Fibroblast of pulmonary artery (primary cell): ENCODE data around the gene TAPBPL.
A peak's percentile ranks its signal among the peaks of the same experiment; 100 is the strongest.
"Not testable (repeated sequence)": the region's sequence is repeated elsewhere in the genome, so short reads cannot be mapped to it uniquely, and the experiment has no call there.

Source experiments
- DNase-seq: peaks from one replicate; pipeline ENCODE4 v3.0.0-alpha.2; 2010; ENCODE audit warnings: low read depth
- H3K4me3 ChIP-seq: replicated peaks from 2 replicates; pipeline ENCODE4 v1.5.1; 2011; ENCODE audit warnings: low read depth, mild to moderate bottlenecking, control low read depth, low read length, moderate library complexity
- TF ChIP-seq, protein P1 (sequence below): IDR thresholded peaks from 2 replicates; pipeline ENCODE4 v1.5.1; 2011; ENCODE audit warnings: mild to moderate bottlenecking, control low read depth, low read length, inconsistent platforms; ENCODE audit errors: missing control alignments

The TAPBPL gene

GRCh38 chr12:6469609-6470374, 17.9 kb downstream of the TAPBPL start:
- DNase-seq, result no peak
- TF ChIP-seq, protein P1, sequence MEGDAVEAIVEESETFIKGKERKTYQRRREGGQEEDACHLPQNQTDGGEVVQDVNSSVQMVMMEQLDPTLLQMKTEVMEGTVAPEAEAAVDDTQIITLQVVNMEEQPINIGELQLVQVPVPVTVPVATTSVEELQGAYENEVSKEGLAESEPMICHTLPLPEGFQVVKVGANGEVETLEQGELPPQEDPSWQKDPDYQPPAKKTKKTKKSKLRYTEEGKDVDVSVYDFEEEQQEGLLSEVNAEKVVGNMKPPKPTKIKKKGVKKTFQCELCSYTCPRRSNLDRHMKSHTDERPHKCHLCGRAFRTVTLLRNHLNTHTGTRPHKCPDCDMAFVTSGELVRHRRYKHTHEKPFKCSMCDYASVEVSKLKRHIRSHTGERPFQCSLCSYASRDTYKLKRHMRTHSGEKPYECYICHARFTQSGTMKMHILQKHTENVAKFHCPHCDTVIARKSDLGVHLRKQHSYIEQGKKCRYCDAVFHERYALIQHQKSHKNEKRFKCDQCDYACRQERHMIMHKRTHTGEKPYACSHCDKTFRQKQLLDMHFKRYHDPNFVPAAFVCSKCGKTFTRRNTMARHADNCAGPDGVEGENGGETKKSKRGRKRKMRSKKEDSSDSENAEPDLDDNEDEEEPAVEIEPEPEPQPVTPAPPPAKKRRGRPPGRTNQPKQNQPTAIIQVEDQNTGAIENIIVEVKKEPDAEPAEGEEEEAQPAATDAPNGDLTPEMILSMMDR, result no peak
- H3K4me3 ChIP-seq, result peak overlapping the region; percentile 84

DNA sequence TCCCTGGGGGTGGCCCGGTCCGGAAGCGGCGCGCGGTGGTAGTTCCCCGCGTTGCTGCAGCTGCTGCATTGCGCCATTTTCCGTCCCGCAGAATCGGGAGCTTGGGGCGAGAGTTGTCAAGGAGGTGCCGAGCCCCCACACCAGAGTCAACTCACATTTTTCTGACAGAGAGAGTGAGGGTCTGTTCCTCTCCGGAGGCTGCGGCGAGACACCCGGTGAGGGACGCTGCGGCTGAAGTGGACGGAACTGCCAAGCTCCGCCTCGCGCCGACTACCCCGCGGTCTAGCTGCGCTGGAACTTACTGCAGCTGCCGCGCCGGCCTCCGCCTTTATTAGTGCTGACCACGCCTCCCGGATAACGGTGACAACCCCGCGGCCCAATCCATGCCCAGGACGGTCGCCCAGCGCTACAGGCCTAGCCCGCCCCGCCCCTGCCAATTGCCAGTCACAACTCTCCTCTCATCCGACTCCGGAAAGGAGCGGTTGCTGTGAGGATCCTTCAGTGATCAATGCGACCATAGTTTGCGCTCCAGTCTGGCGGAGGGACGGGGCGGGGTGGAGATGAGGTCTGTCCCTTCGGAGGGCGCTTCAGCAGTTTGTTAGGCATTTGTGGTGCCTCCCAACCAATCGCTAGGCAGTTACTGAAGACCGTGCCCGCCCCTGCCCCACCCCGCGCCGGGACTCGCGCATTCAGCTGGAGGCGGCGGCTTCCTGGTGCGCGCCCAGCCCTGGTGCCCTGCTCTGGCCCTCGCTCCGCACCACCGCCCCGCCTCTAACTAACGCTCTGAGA, 18.7 kb downstream of the TAPBPL start, which contains the start of gene VAMP1:
TSS of gene VAMP1 (minus strand) at position 303 of the 789 bp plus-strand sequence. CDS start at position 157, 146 bp downstream.
- DNase-seq, result peak; percentile 96
- H3K4me3 ChIP-seq, result peak within 1 kb of the TSS; percentile 84
- TF ChIP-seq, protein P1, result no peak

DNA sequence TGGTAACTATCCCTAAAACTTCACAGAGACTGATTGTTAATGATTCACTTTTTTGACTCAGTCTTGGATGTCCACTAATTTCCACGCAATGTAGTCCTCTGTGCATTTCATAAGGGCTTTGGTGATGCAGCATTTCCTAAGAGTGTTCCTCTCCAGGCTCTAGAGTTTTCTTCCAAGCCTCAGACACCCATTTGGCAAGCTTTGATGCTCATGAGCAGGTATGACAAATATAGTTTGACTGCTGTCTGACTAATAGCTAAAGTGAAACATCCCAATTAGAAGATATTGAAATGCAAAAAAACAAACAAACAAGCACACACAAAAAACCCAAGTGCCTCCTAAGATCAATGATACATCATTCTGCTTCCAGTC, 20.1 kb downstream of the TAPBPL start:
- no peak overlapping the region for H3K4me3 ChIP-seq
- TF ChIP-seq, protein P1, result no peak
- no peak for DNase-seq

- TF ChIP-seq, protein P1, result no peak
- no peak for DNase-seq
- H3K4me3 ChIP-seq, result no peak overlapping the region
Observed at GRCh38 chr12:6472491-6472890, 20.6 kb downstream of the TAPBPL start.

DNA sequence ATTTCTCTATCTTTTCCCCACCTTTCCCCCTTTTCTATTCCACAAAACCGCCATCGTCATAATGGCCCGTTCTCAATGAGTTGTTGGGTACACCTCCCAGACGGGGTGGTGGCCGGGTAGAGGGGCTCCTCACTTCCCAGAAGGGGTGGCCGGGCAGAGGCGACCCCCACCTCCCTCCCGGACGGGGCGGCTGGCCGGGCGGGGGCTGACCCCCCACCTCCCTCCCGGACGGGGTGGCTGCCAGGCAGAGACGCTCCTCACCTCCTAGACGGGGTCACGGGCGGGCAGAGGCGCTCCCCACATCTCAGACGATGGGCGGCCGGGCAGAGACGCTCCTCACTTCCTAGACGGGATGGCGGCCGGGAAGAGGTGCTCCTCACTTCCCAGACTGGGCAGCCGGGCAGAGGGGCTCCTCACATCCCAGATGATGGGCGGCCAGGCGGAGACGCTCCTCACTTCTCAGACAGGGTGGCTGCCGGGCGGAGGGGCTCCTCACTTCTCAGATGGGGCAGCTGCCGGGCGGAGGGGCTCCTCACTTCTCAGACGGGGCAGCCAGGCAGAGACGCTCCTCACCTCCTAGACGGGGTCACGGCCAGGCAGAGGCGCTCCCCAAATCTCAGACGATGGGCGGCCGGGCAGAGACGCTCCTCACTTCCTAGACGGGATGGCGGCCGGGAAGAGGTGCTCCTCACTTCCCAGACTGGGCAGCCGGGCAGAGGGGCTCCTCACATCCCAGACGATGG, 23.6 kb downstream of the TAPBPL start:
- not testable (repeated sequence) for DNase-seq, H3K4me3 ChIP-seq

- peak; percentile 61 for DNase-seq
- TF ChIP-seq, protein P1, result no peak
- no peak overlapping the region for H3K4me3 ChIP-seq
Observed at GRCh38 chr12:6476489-6476888, 24.6 kb downstream of the TAPBPL start.

- not testable (repeated sequence) for DNase-seq, H3K4me3 ChIP-seq
Observed at GRCh38 chr12:6477601-6478377, 25.9 kb downstream of the TAPBPL start.
